ENCODE data around the gene C2CD2L.

The C2CD2L gene

GRCh38 chr11:119092880-119093842 lies 14.0 kb upstream of the C2CD2L start:
- in situ Hi-C loops (cut with HindIII; ENCODE audit: low sequenced_read_pairs): no loop called here

- in situ Hi-C loops (cut with HindIII; ENCODE audit: low sequenced_read_pairs): no loop called here
These were observed 13.0 kb upstream of the C2CD2L start for GRCh38 chr11:119093942-119094815.

- in situ Hi-C loops (cut with HindIII; ENCODE audit: low sequenced_read_pairs): no loop called here
These were observed 12.4 kb upstream of the C2CD2L start for GRCh38 chr11:119094816-119095065.

- in situ Hi-C loops (cut with HindIII; ENCODE audit: low sequenced_read_pairs): no loop called here
These were observed 11.9 kb upstream of the C2CD2L start for GRCh38 chr11:119095066-119095880.

GRCh38 chr11:119099711-119100110 lies 7.4 kb upstream of the C2CD2L start:
- in situ Hi-C loops (cut with HindIII; ENCODE audit: low sequenced_read_pairs): loop anchor here (5.0 to 25.0 kb wide), 3 partner anchors 82 to 163 kb away; partner anchors contain the start of genes RPS25 and TRAPPC4

GRCh38 chr11:119100246-119100970 lies 6.7 kb upstream of the C2CD2L start:
- in situ Hi-C loops (cut with HindIII; ENCODE audit: low sequenced_read_pairs): loop anchor here (5.0 to 25.0 kb wide), 3 partner anchors 83 to 162 kb away; partner anchors contain the start of genes RPS25 and TRAPPC4

- in situ Hi-C loops (cut with HindIII; ENCODE audit: low sequenced_read_pairs): loop anchor here (5.0 to 25.0 kb wide), 3 partner anchors 84 to 161 kb away; partner anchors contain the start of genes RPS25 and TRAPPC4
These were observed 6.0 kb upstream of the C2CD2L start for GRCh38 chr11:119100994-119101758.

GRCh38 chr11:119101759-119102423 lies 5.3 kb upstream of the C2CD2L start, which contains the start of gene DPAGT1:
Gene DPAGT1, minus strand, starts transcription at chr11:119101853. Its CDS starts 198 bp downstream, at chr11:119101655.
- in situ Hi-C loops (cut with HindIII; ENCODE audit: low sequenced_read_pairs): loop anchor here (5.0 to 25.0 kb wide), 3 partner anchors 85 to 160 kb away; partner anchors contain the start of genes RPS25 and TRAPPC4

GRCh38 chr11:119103161-119103664 lies 3.9 kb upstream of the C2CD2L start:
- in situ Hi-C loops (cut with HindIII; ENCODE audit: low sequenced_read_pairs): loop anchor here (5.0 to 25.0 kb wide), 3 partner anchors 86 to 159 kb away; partner anchors contain the start of genes RPS25 and TRAPPC4

GRCh38 chr11:119103793-119104192 lies 3.4 kb upstream of the C2CD2L start:
- in situ Hi-C loops (cut with HindIII; ENCODE audit: low sequenced_read_pairs): loop anchor here (5.0 to 25.0 kb wide), 3 partner anchors 86 to 159 kb away; partner anchors contain the start of genes RPS25 and TRAPPC4

- in situ Hi-C loops (cut with HindIII; ENCODE audit: low sequenced_read_pairs): loop anchor here (10.0 to 25.0 kb wide), 2 partner anchors 155 to 163 kb away; no protein-coding TSS in a partner anchor
These were observed 498 bp downstream of the C2CD2L start for GRCh38 chr11:119107538-119108145.

GRCh38 chr11:119108146-119108856 lies 1.2 kb downstream of the C2CD2L start:
- in situ Hi-C loops (cut with HindIII; ENCODE audit: low sequenced_read_pairs): loop anchor here (10.0 to 25.0 kb wide), 2 partner anchors 154 to 164 kb away; no protein-coding TSS in a partner anchor

- in situ Hi-C loops (cut with HindIII; ENCODE audit: low sequenced_read_pairs): loop anchor here (10.0 to 25.0 kb wide), 2 partner anchors 153 to 164 kb away; no protein-coding TSS in a partner anchor
These were observed 1.7 kb downstream of the C2CD2L start for GRCh38 chr11:119108857-119109221.

- in situ Hi-C loops (cut with HindIII; ENCODE audit: low sequenced_read_pairs): loop anchor here (10.0 to 25.0 kb wide), 2 partner anchors 152 to 165 kb away; no protein-coding TSS in a partner anchor
These were observed 2.7 kb downstream of the C2CD2L start for GRCh38 chr11:119109843-119110242.

- in situ Hi-C loops (cut with HindIII; ENCODE audit: low sequenced_read_pairs): loop anchor here (25.0 kb wide), 1 partner anchor 152 kb away; no protein-coding TSS in a partner anchor
These were observed 3.3 kb downstream of the C2CD2L start for GRCh38 chr11:119110439-119110838.

GRCh38 chr11:119111361-119111925 lies 4.3 kb downstream of the C2CD2L start:
- in situ Hi-C loops (cut with HindIII; ENCODE audit: low sequenced_read_pairs): loop anchor here (25.0 kb wide), 1 partner anchor 151 kb away; no protein-coding TSS in a partner anchor
